Testis (tissue), 3 donors: ENCODE data around the gene RFX1. TPM values are rescaled to one million over a fixed set of nuclear protein-coding genes. Genes with fewer than 3 reads are reported as not detected.

Experiments used
- DNase-seq: peaks from one replicate; pipeline ENCODE4 v3.0.0-alpha.2; 2019
- H3K27ac ChIP-seq, 2 donors: fragments of 200-600 bp; sonication (generic); one replicate each; pipeline ENCODE4 v1.5.1; 2019
- H3K27me3 ChIP-seq: fragments of 200-600 bp; sonication (generic); one replicate; pipeline ENCODE4 v1.5.1; 2019
- H3K36me3 ChIP-seq: fragments of 200-600 bp; sonication (generic); one replicate; pipeline ENCODE4 v1.5.1; 2017; ENCODE audit warnings: low read depth; ENCODE audit errors: missing control alignments
- H3K4me1 ChIP-seq: fragments of 200-600 bp; sonication (generic); one replicate; pipeline ENCODE4 v1.5.1; 2019
- H3K4me3 ChIP-seq, 2 donors: fragments of 200-600 bp; sonication (generic); one replicate each; pipeline ENCODE4 v1.5.1; 2017 to 2019
- H3K9me3 ChIP-seq: fragments of 200-600 bp; sonication (generic); one replicate; pipeline ENCODE4 v1.5.1; 2017
- POLR2A ChIP-seq: fragments of 450-650 bp; IDR thresholded peaks from one replicate; pipeline ENCODE4 v1.6.1; 2017; ENCODE audit warnings: antibody characterized with exemption, mild to moderate bottlenecking, moderate library complexity
- WGBS, 2 donors: methylation state at CpG; one replicate each; pipeline ENCODE4 v1.1.5; 2018; 5-methylcytosine and 5-hydroxymethylcytosine counted together
- intact Hi-C: fragments of 100-400 bp; cut with DNase I; formaldehyde crosslinking; loops from one replicate; pipeline ENCODE4 v1.15.1; 2023; ENCODE audit warnings: low total_unique reads
- polyA plus RNA-seq: library from polyadenylated mRNA; stranded (reverse); fragments of 350-450 nt; fragmentation: Illumina TruSeq; extraction: RNeasy Lipid Tissue Mini Kit (QIAGEN cat#74804); gene quantifications from one replicate; pipeline ENCODE4 v1.2.3, GENCODE V29; 2014; ENCODE audit warnings: low read depth, low replicate concordance; ENCODE audit not compliant: insufficient read depth
- total RNA-seq, 2 donors: library from RNA; depleted of rRNA; stranded (reverse); fragments of >200 nt; gene quantifications; one replicate each; pipeline ENCODE4 v1.2.3, GENCODE V29; 2016
- TF ChIP-seq, protein P1 (sequence below), 3 experiments: fragments of 450-650 bp in 2 of 3; fragments of 200-600 bp in 1 of 3; sonication (generic) in 1 of 3; IDR thresholded peaks; one replicate each; pipeline ENCODE4 v1.5.1; 2016 to 2019; ENCODE audit warnings: antibody characterized with exemption in 3 of 3, mild to moderate bottlenecking in 2 of 3, moderate library complexity in 1 of 3

RFX1 gene
- total and polyA plus RNA-seq, 3 donors from 2014 or later, result 18.3 to 40.9 (median 24.2) TPM

DNA sequence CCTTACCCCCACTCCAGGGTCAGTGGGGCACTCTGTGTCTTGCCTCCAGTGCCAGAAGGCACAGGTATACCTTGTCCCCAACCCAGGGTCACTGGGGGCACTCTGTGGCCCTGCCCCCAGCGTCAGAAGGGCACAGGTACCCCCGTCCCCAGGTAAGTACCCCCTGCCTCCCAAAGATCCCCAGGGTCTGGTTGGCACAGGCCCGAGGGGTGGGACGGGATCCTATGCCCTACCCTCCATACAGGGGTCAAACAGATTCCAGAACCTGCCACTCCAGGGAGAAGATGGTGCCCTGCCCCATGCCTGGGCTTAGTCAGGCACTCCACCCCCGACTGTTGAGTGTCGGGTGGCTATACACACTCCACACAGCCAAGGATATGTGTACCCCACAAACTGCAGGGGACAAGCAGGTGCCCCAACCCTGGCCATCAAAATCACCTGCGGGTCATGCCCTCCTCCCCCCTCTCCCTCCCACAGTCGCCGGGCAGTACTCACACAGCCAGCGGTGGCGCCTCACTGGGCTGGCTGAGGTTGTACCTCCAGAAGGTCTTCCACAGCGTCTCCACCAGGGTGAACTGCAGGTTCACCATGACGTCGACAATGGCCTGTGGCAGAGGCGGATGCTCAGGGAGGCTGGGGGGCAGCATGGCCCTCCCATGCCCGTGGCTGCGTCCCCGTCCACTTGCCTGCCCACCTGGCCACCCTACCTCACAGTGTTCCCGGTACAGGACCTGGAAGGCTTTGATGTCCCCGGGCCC, 40.0 kb downstream of the RFX1 start:
- Histone ChIP-seq H3K27ac (no peak overlapping the region), H3K36me3 (no peaks in the 10 kb centered on the region), H3K4me3 (no peak overlapping the region), H3K4me1 (no peaks in the 10 kb centered on the region), H3K27me3 (no peaks in the 10 kb centered on the region), H3K9me3 (no peaks in the 10 kb centered on the region)
- TF ChIP-seq POLR2A, result no peak
- TF ChIP-seq, protein P1, sequence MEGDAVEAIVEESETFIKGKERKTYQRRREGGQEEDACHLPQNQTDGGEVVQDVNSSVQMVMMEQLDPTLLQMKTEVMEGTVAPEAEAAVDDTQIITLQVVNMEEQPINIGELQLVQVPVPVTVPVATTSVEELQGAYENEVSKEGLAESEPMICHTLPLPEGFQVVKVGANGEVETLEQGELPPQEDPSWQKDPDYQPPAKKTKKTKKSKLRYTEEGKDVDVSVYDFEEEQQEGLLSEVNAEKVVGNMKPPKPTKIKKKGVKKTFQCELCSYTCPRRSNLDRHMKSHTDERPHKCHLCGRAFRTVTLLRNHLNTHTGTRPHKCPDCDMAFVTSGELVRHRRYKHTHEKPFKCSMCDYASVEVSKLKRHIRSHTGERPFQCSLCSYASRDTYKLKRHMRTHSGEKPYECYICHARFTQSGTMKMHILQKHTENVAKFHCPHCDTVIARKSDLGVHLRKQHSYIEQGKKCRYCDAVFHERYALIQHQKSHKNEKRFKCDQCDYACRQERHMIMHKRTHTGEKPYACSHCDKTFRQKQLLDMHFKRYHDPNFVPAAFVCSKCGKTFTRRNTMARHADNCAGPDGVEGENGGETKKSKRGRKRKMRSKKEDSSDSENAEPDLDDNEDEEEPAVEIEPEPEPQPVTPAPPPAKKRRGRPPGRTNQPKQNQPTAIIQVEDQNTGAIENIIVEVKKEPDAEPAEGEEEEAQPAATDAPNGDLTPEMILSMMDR (IDR thresholded peaks at IDR 0.05), result no peak
- WGBS, 2 donors, result 91 to 92% methylated on average over 8 to 20 of the region's 20 CpGs
- DNase-seq, result no peak
- intact Hi-C loops, result no loop called here

DNA sequence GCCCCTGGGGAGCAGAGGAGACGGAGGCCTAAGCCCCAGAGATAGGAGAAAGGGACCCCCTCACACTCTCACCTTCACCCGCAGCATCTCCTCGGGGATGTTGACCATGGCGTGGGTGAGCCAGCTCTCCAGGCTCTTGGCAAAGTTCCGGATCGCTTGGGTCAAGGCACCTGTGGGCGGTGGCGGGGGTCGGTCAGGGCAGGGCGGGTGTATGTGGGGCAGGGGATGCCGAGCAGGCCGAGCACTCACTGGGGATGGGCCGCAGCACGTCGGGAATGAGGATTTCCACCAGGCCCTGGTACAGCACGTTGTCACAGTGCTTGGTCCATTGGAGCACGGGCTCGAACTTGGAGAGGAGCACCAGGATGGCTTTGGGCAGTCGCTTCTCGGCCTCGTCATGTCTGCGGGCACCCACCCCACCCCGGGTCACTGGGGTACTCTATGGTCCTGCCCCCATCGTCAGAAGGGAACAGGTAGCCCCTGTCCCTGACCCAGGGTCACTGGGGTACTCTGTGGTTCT, 40.7 kb downstream of the RFX1 start:
- Histone ChIP-seq H3K27ac (no peak overlapping the region), H3K4me3 (no peak overlapping the region), H3K4me1 (no peaks in the 10 kb centered on the region), H3K27me3 (no peaks in the 10 kb centered on the region), H3K9me3 (no peaks in the 10 kb centered on the region), H3K36me3 (no peaks in the 10 kb centered on the region)
- no peak for DNase-seq
- intact Hi-C loops, result no loop called here
- no peak for TF ChIP-seq POLR2A
- 94 to 95% methylated on average over 24 of the region's 24 CpGs for WGBS, 2 donors

DNA sequence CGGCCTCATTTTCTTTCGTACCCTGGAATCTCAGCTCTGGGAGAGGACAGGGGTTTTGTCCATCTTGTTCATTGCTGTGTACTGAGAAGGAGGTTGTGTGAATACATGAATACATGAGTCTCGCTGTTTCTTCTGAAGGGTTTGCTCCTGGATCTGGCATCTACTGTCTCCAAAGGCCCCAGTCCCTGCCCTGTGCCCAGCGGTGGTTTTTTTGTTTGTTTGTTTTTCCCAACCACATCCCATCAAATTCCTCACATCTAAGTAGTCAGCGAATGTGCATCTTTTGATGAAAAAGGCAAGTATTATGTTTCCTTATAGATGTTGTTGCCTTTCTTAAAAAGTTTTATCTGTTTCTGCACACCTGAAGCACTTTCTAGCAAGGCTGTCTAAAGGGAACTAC, 41.3 kb downstream of the RFX1 start:
- no peak for TF ChIP-seq POLR2A
- TF ChIP-seq, protein P1 (IDR thresholded peaks at IDR 0.05), result no peak
- Histone ChIP-seq H3K27me3 (no peaks in the 10 kb centered on the region), H3K4me3 (no peak overlapping the region), H3K4me1 (no peaks in the 10 kb centered on the region), H3K9me3 (no peaks in the 10 kb centered on the region), H3K27ac (no peak overlapping the region), H3K36me3 (no peaks in the 10 kb centered on the region)
- no peak for DNase-seq
- intact Hi-C loops, result no loop called here
- 79 to 88% methylated on average over 5 of the region's 5 CpGs for WGBS, 2 donors

DNA sequence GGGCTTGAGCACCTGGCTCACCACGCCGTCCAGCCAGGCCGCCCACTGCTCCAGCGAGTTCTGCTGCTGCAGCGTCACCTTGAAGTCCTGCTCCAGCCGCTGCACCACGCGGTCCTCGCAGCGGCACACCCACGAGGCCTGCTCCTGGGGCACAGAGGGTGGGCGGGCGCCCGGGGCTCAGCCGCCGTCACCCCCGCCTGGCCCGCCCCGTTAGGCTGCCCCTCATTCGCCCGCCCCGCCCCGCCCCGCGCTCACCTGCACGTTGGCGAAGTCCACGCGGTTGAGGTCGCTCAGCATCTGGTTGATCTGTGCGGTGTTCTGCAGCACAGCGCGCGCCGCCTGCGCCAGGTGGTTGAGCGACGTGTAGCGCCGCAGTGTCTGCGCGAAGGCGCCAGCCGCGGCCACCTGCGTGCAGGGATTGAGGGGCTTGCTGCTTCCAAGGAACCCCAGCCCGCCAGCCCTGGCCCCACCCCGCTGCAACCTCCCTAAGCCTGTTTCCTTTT, 42.5 kb downstream of the RFX1 start:
- intact Hi-C loops, result no loop called here
- Histone ChIP-seq H3K9me3 (no peaks in the 10 kb centered on the region), H3K4me3 (peak overlapping the region in 1 of 2 donors; percentile 47), H3K36me3 (no peaks in the 10 kb centered on the region), H3K4me1 (no peaks in the 10 kb centered on the region), H3K27me3 (no peaks in the 10 kb centered on the region), H3K27ac (peak overlapping the region in 1 of 2 donors; percentile 66)
- WGBS, 2 donors, result 73 to 80% methylated on average over 34 to 48 of the region's 48 CpGs
- DNase-seq, result peak; percentile 26
- no peak for TF ChIP-seq POLR2A
- TF ChIP-seq, protein P1 (IDR thresholded peaks at IDR 0.05), result no peak

DNA sequence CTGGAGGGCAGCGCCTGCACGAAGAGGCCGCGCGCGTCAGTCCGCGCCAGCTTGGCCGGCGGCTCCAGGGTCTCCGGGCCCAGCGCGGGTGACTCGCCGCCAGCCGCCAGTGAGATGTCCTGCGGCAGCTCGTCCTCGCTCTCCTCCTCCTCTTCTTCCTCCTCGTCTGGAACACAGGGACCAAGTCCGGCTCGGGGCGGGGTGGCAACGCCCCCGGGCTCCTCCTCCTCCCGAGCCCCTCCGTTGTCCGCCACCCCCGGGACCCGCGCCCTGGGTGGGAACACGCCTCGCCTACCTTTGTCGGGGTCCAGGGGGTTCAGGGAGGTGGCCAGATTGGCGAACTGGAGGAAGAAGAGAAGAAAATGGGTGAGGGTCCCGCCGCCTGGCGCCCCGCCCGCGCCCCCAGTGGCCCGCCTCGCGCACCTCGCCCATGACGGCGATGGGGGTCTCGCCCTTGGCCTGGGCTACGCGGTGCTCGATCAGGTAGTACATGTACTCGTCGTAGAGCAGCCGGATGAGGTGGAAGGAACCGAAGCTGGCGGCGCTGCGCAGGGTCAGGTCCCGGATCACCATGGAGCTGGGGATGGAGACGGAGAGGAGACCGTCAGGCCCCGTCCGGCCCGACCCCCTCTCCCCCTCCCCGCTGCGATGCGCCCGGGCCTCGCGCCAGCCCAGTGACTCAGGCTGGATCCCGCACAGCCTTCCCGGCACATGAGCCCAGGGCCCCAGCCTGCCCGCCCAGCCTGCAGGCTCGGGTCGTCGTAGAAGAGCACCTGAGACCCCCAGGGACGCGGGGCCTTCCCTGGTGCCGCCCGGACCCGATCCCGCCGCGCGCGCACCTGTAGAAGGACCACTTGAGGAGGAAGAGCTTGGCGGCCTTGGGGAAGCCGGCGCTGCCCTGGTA, 43.2 kb downstream of the RFX1 start:
- DNase-seq, result peak; percentile 35
- Histone ChIP-seq H3K27me3 (no peaks in the 10 kb centered on the region), H3K9me3 (no peaks in the 10 kb centered on the region), H3K4me1 (peaks cover 3% of the 10 kb centered on the region), H3K36me3 (no peaks in the 10 kb centered on the region), H3K4me3 (peak overlapping the region; percentile 21 to 47), H3K27ac (peak overlapping the region; percentile 46 to 66)
- TF ChIP-seq, protein P1 (IDR thresholded peaks at IDR 0.05), result no peak
- no peak for TF ChIP-seq POLR2A
- WGBS, 2 donors, result 35 to 60% methylated on average over 40 to 75 of the region's 89 CpGs
- intact Hi-C loops, result no loop called here
